ENCODE results near the gene UBE2QL1. TPM values are rescaled to one million over a fixed set of nuclear protein-coding genes. Genes with fewer than 3 reads are reported as not detected.

The UBE2QL1 gene
- total and polyA plus RNA-seq, 4 donors: 9.3 to 60.1 (median 42.3) TPM

- H3K4me1 ChIP-seq (ENCODE audit: control insufficient read depth, insufficient read depth, low read length): no peaks in the 10 kb centered on the region
- DNase-seq (ENCODE audit: low read depth in 4 of 6, low spot score in 6 of 6): no peak
- no peak overlapping the region for H3K27ac ChIP-seq (ENCODE audit: low read depth, low read length)
- H3K27me3 ChIP-seq (ENCODE audit: control insufficient read depth, insufficient read depth, low read length): no peaks in the 10 kb centered on the region
- H3K36me3 ChIP-seq (ENCODE audit: control insufficient read depth, insufficient read depth, low read length): no peaks in the 10 kb centered on the region
- H3K4me3 ChIP-seq (ENCODE audit: low read depth, low read length): no peak overlapping the region
- 87% methylated on average over 8 of the region's 8 CpGs for WGBS (ENCODE audit: insufficient coverage)
- H3K9me3 ChIP-seq (ENCODE audit: control insufficient read depth, insufficient read depth, low read length): no peaks in the 10 kb centered on the region
These were observed 24.5 kb upstream of the UBE2QL1 start for GRCh38 chr5:6424110-6424659.

DNA sequence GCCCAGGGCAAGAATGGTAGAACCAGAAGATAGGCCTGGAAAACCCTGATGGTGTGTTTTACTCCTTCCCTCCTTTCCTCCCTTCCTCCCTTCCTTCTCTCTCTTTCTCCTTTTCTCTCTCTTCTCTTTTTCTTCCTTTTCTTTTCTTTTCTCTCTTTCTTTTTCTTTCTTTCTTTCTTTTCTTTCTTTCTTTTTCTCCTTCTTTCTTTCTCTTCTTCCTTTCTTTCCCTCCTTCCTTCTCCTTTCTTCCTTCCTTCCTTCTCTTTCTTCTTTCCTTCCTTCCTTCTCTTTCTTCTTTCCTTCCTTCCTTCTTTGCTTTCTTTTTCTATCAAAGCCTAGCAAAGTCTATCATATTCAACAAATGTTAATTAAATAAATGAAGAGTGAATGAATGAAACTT is 24.0 kb upstream of the UBE2QL1 start:
- H3K4me1 ChIP-seq (ENCODE audit: control insufficient read depth, insufficient read depth, low read length): no peaks in the 10 kb centered on the region
- H3K4me3 ChIP-seq (ENCODE audit: low read depth, low read length): no peak overlapping the region
- no peaks in the 10 kb centered on the region for H3K36me3 ChIP-seq (ENCODE audit: control insufficient read depth, insufficient read depth, low read length)
- H3K27me3 ChIP-seq (ENCODE audit: control insufficient read depth, insufficient read depth, low read length): no peaks in the 10 kb centered on the region
- no peaks in the 10 kb centered on the region for H3K9me3 ChIP-seq (ENCODE audit: control insufficient read depth, insufficient read depth, low read length)
- no peak for DNase-seq (ENCODE audit: low read depth in 4 of 6, low spot score in 6 of 6)
- no peak overlapping the region for H3K27ac ChIP-seq (ENCODE audit: low read depth, low read length)

DNA sequence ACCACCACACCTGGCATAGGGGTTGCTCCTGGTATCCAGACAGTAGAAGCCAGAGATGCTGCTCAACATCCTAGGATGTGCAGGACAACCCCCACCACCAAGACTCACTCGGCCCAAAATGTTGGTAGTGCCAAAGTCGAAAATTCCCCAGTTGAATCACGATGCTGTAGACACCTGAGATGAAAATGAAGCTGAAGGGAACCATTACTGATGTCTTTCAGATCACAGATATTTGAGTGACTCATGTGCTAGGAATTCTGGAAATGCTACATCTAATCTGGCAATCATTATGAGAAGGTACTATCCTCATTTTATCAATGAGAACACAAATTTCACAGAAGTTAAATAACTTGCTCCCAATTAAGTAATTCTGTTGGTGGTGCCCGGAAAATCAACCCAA is 21.0 kb upstream of the UBE2QL1 start:
- WGBS (ENCODE audit: insufficient coverage): 94% methylated on average over 4 of the region's 4 CpGs

DNA sequence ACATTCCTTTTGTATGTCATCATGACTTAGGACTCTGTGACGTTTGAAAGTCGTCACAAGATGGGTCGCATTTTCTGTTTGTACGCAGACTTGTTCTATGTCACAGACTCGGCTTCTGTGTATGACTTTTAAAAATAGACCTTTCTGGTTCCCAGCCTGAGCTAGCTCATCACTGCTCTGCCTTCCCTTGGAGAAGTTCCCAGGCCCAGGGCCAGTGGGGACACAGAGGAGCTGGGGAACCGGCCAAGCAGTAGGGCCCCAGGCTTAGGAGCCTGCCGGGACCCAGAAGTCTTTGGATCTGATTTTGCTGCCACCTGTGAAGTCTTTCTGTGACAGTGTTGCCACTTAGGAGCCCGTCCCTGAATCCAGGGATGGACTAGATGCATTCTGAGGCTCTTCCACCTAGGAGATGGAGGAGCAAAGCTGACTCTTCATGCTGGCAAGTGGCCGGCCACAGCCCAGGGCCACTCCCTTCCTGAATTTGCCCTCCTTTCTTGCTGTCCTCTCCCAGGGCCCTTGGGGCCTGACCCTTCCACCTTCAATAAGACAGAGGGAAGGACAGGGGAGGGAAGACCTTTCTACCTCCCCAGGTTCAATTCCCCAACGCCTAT is 18.1 kb upstream of the UBE2QL1 start:
- no peaks in the 10 kb centered on the region for H3K27me3 ChIP-seq (ENCODE audit: control insufficient read depth, insufficient read depth, low read length)
- DNase-seq (ENCODE audit: low read depth in 4 of 6, low spot score in 6 of 6): no peak
- no peaks in the 10 kb centered on the region for H3K36me3 ChIP-seq (ENCODE audit: control insufficient read depth, insufficient read depth, low read length)
- H3K4me1 ChIP-seq (ENCODE audit: control insufficient read depth, insufficient read depth, low read length): no peaks in the 10 kb centered on the region
- H3K4me3 ChIP-seq (ENCODE audit: low read depth, low read length): no peak overlapping the region
- no peaks in the 10 kb centered on the region for H3K9me3 ChIP-seq (ENCODE audit: control insufficient read depth, insufficient read depth, low read length)
- 80% methylated on average over 8 of the region's 10 CpGs for WGBS (ENCODE audit: insufficient coverage)
- H3K27ac ChIP-seq (ENCODE audit: low read depth, low read length): no peak overlapping the region

More for the DNA sequence above, 21.0 kb upstream of the UBE2QL1 start:
- H3K27me3 ChIP-seq (ENCODE audit: control insufficient read depth, insufficient read depth, low read length): no peaks in the 10 kb centered on the region
- H3K9me3 ChIP-seq (ENCODE audit: control insufficient read depth, insufficient read depth, low read length): no peaks in the 10 kb centered on the region
- DNase-seq (ENCODE audit: low read depth in 4 of 6, low spot score in 6 of 6): no peak
- H3K27ac ChIP-seq (ENCODE audit: low read depth, low read length): no peak overlapping the region
- H3K4me3 ChIP-seq (ENCODE audit: low read depth, low read length): no peak overlapping the region
- no peaks in the 10 kb centered on the region for H3K36me3 ChIP-seq (ENCODE audit: control insufficient read depth, insufficient read depth, low read length)
- no peaks in the 10 kb centered on the region for H3K4me1 ChIP-seq (ENCODE audit: control insufficient read depth, insufficient read depth, low read length)

GRCh38 chr5:6431214-6432195 is 17.2 kb upstream of the UBE2QL1 start:
- no peaks in the 10 kb centered on the region for H3K27me3 ChIP-seq (ENCODE audit: control insufficient read depth, insufficient read depth, low read length)
- H3K36me3 ChIP-seq (ENCODE audit: control insufficient read depth, insufficient read depth, low read length): no peaks in the 10 kb centered on the region
- H3K4me1 ChIP-seq (ENCODE audit: control insufficient read depth, insufficient read depth, low read length): no peaks in the 10 kb centered on the region
- no peak overlapping the region for H3K27ac ChIP-seq (ENCODE audit: low read depth, low read length)
- no peaks in the 10 kb centered on the region for H3K9me3 ChIP-seq (ENCODE audit: control insufficient read depth, insufficient read depth, low read length)
- peak in 1 of 6 donors; percentile 34 for DNase-seq (ENCODE audit: low read depth in 4 of 6, low spot score in 6 of 6)
- no peak overlapping the region for H3K4me3 ChIP-seq (ENCODE audit: low read depth, low read length)
- 100% methylated on average over 2 of the region's 6 CpGs for WGBS (ENCODE audit: insufficient coverage)

GRCh38 chr5:6432206-6432605 is 16.5 kb upstream of the UBE2QL1 start:
- no peak for DNase-seq (ENCODE audit: low read depth in 4 of 6, low spot score in 6 of 6)
- Histone ChIP-seq H3K9me3 (ENCODE audit: control insufficient read depth, insufficient read depth, low read length) (no peaks in the 10 kb centered on the region), H3K27ac (ENCODE audit: low read depth, low read length) (no peak overlapping the region), H3K36me3 (ENCODE audit: control insufficient read depth, insufficient read depth, low read length) (no peaks in the 10 kb centered on the region), H3K4me1 (ENCODE audit: control insufficient read depth, insufficient read depth, low read length) (no peaks in the 10 kb centered on the region), H3K4me3 (ENCODE audit: low read depth, low read length) (no peak overlapping the region), H3K27me3 (ENCODE audit: control insufficient read depth, insufficient read depth, low read length) (no peaks in the 10 kb centered on the region)
- 90% methylated on average over 7 of the region's 9 CpGs for WGBS (ENCODE audit: insufficient coverage)

DNA sequence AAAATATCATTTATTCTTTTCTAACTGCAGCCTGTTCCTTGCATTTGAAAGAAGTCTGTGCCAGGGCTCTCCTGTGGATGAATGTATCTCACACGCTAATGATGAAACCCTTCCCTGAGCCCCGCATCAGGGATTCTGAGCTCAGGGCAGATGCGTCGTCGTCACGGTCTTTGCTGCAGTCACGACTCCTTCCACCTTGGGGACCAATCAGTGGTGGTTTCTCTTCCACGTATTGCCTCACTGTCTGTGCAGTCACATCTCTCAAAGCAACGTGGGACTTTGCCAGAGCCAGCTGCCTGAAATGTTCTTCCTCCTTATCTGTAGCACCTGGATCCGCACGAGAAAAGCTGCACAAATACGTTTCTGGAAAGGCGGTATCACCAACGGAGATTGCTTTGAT is 13.9 kb upstream of the UBE2QL1 start:
- Histone ChIP-seq H3K4me1 (ENCODE audit: control insufficient read depth, insufficient read depth, low read length) (no peaks in the 10 kb centered on the region), H3K4me3 (ENCODE audit: low read depth, low read length) (no peak overlapping the region), H3K36me3 (ENCODE audit: control insufficient read depth, insufficient read depth, low read length) (no peaks in the 10 kb centered on the region), H3K27me3 (ENCODE audit: control insufficient read depth, insufficient read depth, low read length) (no peaks in the 10 kb centered on the region), H3K27ac (ENCODE audit: low read depth, low read length) (no peak overlapping the region), H3K9me3 (ENCODE audit: control insufficient read depth, insufficient read depth, low read length) (no peaks in the 10 kb centered on the region)
- 61% methylated on average over 10 of the region's 14 CpGs for WGBS (ENCODE audit: insufficient coverage)
- peak in 1 of 6 donors; percentile 85 for DNase-seq (ENCODE audit: low read depth in 4 of 6, low spot score in 6 of 6)

DNA sequence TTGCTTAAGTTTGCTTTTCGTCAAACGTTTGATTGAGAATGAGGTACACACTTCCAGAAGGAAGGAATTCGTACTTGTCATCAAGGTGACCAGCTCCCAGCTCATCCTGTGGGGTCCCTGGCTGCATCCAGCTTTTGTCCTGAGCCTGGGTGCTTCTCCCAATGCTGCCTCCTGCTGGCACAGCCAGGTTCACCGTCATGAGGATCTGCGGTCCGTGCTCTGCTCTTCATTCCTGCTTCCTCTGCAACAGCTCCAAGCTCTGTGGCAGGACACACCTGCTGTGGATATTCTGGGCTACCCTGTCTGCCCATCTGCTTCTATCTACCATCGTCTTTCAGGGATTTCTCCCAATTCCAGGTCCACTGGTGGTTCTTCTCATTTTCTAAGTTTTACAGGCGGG is 13.3 kb upstream of the UBE2QL1 start:
- 31% methylated on average over 6 of the region's 8 CpGs for WGBS (ENCODE audit: insufficient coverage)
- no peak for DNase-seq (ENCODE audit: low read depth in 4 of 6, low spot score in 6 of 6)
- Histone ChIP-seq H3K4me3 (ENCODE audit: low read depth, low read length) (no peak overlapping the region), H3K36me3 (ENCODE audit: control insufficient read depth, insufficient read depth, low read length) (no peaks in the 10 kb centered on the region), H3K27ac (ENCODE audit: low read depth, low read length) (no peak overlapping the region), H3K27me3 (ENCODE audit: control insufficient read depth, insufficient read depth, low read length) (no peaks in the 10 kb centered on the region), H3K9me3 (ENCODE audit: control insufficient read depth, insufficient read depth, low read length) (no peaks in the 10 kb centered on the region), H3K4me1 (ENCODE audit: control insufficient read depth, insufficient read depth, low read length) (no peaks in the 10 kb centered on the region)

DNA sequence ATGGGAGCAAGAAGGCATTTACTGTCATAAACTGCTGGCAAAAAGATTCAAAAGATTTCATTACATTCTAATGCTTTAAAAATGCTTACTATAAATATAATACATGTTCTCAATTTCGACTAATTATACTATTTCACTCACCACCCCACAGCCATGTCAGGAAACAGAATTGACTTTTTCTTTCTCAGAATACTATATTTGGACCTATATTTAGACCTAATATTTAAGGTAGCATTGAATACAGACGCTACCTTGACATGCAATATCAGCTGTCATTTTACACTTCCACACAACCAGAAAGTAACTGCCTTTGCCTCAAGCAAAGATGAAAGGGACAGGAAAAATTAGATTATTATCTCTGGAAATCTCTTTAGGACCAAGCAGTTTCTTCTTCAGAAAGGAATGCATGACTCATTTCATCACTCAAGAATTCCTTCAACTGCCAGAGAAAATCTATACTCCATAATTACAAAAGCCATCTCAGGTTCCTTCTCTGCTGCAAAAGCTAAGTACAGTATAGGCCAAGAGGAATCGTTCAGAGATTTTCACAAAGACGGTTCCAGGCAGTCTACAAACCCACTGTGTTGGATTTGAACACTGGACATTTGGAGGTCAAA is 11.8 kb upstream of the UBE2QL1 start:
- Histone ChIP-seq H3K27ac (ENCODE audit: low read depth, low read length) (no peak overlapping the region), H3K27me3 (ENCODE audit: control insufficient read depth, insufficient read depth, low read length) (no peaks in the 10 kb centered on the region), H3K36me3 (ENCODE audit: control insufficient read depth, insufficient read depth, low read length) (no peaks in the 10 kb centered on the region), H3K4me1 (ENCODE audit: control insufficient read depth, insufficient read depth, low read length) (no peaks in the 10 kb centered on the region), H3K4me3 (ENCODE audit: low read depth, low read length) (no peak overlapping the region), H3K9me3 (ENCODE audit: control insufficient read depth, insufficient read depth, low read length) (no peaks in the 10 kb centered on the region)
- no peak for DNase-seq (ENCODE audit: low read depth in 4 of 6, low spot score in 6 of 6)
- WGBS (ENCODE audit: insufficient coverage): 100% methylated on average over 2 of the region's 4 CpGs
